Neutrophil (primary cell): Measurements from ENCODE around the gene NDUFS5.
A peak's percentile ranks its signal among the peaks of the same experiment; 100 is the strongest.

Source experiments
- H3K27ac ChIP-seq: fragments of 200-600 bp; sonication (generic); 2 replicates; pipeline ENCODE4 v1.5.1; 2016; ENCODE audit warnings: mild to moderate bottlenecking, moderate library complexity
- H3K27me3 ChIP-seq: fragments of 200-600 bp; sonication (generic); 2 replicates; pipeline ENCODE4 v1.6.0; 2016; ENCODE audit warnings: mild to moderate bottlenecking
- H3K36me3 ChIP-seq: fragments of 200-600 bp; sonication (generic); 2 replicates; pipeline ENCODE4 v1.5.1; 2017
- H3K4me1 ChIP-seq, 2 experiments: fragments of 200-600 bp in 1 of 2; sonication (generic) in 1 of 2; 1 replicate in 1 of 2; 2 replicates in 1 of 2; pipeline versions ENCODE4 v1.5.1 to v1.6.1; 2013 to 2016; ENCODE audit warnings: low read depth in 1 of 2, low read length in 1 of 2, mild to moderate bottlenecking in 1 of 2, moderate library complexity in 1 of 2; ENCODE audit not compliant: control insufficient read depth in 1 of 2, insufficient read depth in 1 of 2
- H3K4me3 ChIP-seq, 2 experiments: fragments of 200-600 bp in 1 of 2; sonication (generic) in 1 of 2; 1 replicate in 1 of 2; 2 replicates in 1 of 2; pipeline ENCODE4 v1.5.1; 2013 to 2016; ENCODE audit warnings: low read depth in 1 of 2, low read length in 1 of 2, mild to moderate bottlenecking in 1 of 2, moderate library complexity in 1 of 2
- H3K9me3 ChIP-seq: fragments of 200-600 bp; sonication (generic); 2 replicates; pipeline ENCODE4 v1.5.1; 2016
- TF ChIP-seq, protein P1 (sequence below): fragments of 200-600 bp; sonication (generic); IDR thresholded peaks from 2 replicates; pipeline ENCODE4 v1.5.1; 2016; ENCODE audit warnings: antibody characterized with exemption

NDUFS5 gene

DNA sequence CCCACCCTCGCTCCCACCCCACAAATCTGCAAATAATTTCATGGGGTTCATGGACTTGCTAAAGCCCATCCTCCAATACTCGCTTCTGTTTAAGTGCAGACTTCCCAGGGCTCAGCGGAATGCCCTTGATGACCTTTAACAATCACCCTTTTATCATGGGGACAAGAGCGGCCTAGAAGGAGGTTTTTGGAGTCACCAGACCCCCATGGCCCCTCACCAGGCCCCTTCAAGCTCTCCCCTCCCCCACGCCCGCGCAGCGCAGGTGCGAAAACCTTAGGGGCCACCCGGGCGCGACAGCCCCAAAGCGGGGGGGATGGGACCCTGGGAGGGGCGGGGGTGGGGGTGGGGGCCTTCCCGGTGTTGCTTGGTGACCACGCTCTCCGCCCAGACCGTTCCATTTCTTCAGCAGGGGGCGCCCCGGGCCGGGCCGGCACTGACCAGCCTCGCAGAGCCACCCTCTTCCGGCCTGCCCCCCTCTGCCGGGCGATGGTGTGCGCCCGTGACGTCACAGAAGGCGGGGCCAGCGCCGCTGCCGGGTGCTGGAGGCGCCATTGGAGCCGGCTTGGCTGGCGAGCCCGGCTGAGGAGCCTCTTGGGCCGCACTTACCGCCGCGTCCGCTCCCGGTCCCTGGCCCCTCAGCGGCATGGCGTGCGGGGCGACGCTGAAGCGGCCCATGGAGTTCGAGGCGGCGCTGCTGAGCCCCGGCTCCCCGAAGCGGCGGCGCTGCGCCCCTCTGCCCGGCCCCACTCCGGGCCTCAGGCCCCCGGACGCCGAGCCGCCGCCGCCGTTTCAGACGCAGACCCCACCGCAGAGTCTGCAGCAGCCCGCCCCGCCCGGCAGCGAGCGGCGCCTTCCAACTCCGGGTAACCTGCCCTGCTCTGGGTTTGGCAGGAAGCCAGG lies 35.2 kb upstream of the NDUFS5 start, which contains the start of gene AKIRIN1:
TSS of gene AKIRIN1 (plus strand) at position 539 of the 900 bp plus-strand sequence. CDS start at position 644, 105 bp downstream.
- Histone ChIP-seq H3K4me1 (peaks cover 17 to 22% of the 10 kb centered on the region in 2 experiments), H3K27me3 (no peaks in the 10 kb centered on the region), H3K27ac (peak within 1 kb of the TSS; percentile 96), H3K36me3 (peaks cover 13% of the 10 kb centered on the region), H3K4me3 (peak within 1 kb of the TSS; percentile 81 to 91), H3K9me3 (no peaks in the 10 kb centered on the region)
- TF ChIP-seq, protein P1, sequence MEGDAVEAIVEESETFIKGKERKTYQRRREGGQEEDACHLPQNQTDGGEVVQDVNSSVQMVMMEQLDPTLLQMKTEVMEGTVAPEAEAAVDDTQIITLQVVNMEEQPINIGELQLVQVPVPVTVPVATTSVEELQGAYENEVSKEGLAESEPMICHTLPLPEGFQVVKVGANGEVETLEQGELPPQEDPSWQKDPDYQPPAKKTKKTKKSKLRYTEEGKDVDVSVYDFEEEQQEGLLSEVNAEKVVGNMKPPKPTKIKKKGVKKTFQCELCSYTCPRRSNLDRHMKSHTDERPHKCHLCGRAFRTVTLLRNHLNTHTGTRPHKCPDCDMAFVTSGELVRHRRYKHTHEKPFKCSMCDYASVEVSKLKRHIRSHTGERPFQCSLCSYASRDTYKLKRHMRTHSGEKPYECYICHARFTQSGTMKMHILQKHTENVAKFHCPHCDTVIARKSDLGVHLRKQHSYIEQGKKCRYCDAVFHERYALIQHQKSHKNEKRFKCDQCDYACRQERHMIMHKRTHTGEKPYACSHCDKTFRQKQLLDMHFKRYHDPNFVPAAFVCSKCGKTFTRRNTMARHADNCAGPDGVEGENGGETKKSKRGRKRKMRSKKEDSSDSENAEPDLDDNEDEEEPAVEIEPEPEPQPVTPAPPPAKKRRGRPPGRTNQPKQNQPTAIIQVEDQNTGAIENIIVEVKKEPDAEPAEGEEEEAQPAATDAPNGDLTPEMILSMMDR = peak; percentile 60

- peaks cover 18% of the 10 kb centered on the region for H3K36me3 ChIP-seq
- peaks cover 17 to 22% of the 10 kb centered on the region in 2 experiments for H3K4me1 ChIP-seq
- no peaks in the 10 kb centered on the region for H3K9me3 ChIP-seq
- peak overlapping the region; percentile 81 to 91 for H3K4me3 ChIP-seq
- TF ChIP-seq, protein P1 = no peak
- H3K27me3 ChIP-seq = no peaks in the 10 kb centered on the region
- H3K27ac ChIP-seq = peak overlapping the region; percentile 96
Measured at GRCh38 chr1:38991638-38992411, 34.3 kb upstream of the NDUFS5 start.

GRCh38 chr1:38992412-38993111 lies 33.6 kb upstream of the NDUFS5 start:
- Histone ChIP-seq H3K4me1 (peaks cover 17 to 22% of the 10 kb centered on the region in 2 experiments), H3K27ac (peak overlapping the region; percentile 96), H3K36me3 (peaks cover 19% of the 10 kb centered on the region), H3K4me3 (peak overlapping the region; percentile 81 to 91), H3K27me3 (no peaks in the 10 kb centered on the region), H3K9me3 (no peaks in the 10 kb centered on the region)
- TF ChIP-seq, protein P1 = no peak

DNA sequence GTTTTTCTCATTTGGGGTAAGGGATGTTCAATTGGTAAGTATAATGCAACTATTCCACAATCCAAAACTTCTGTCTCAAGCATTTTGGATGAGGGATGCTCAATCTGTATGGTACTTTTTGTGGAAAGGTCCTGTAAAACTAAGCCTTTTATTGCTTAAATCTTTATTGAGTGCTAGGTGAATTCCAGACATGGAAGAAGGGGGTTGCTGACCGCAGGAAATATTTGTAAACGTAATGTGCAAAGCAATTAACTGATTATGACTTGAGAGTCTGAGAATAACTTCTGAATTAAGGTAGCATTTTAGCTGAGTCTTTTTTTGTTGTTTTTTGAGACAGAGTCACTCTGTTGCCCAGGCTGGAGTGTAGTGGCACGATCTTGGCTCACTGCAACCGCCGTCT lies 32.0 kb upstream of the NDUFS5 start:
- Histone ChIP-seq H3K27me3 (no peaks in the 10 kb centered on the region), H3K4me1 (peaks cover 17 to 22% of the 10 kb centered on the region in 2 experiments), H3K9me3 (no peaks in the 10 kb centered on the region), H3K36me3 (peaks cover 31% of the 10 kb centered on the region), H3K27ac (no peak overlapping the region), H3K4me3 (no peak overlapping the region)
- TF ChIP-seq, protein P1 = no peak
